ENCODE measurements around the gene KDM4C.

GRCh38 chr9:7089406-7090193, 331.8 kb downstream of the KDM4C start:
- TF ChIP-seq CTCF (IDR thresholded peaks at IDR 0.05): no peak
- TF ChIP-seq EZH2 (IDR thresholded peaks at IDR 0.05; ENCODE audit: borderline replicate concordance, insufficient read depth, low read depth, low read length, poor library complexity, severe bottlenecking): no peak
